Neural progenitor cell (in vitro differentiated cells): Measurements from ENCODE around the gene LEMD2.

ENCODE experiments used
- CTCF ChIP-seq: fragments of 200-600 bp; sonication (generic); IDR thresholded peaks from 2 replicates; pipeline ENCODE4 v1.5.1; 2017; ENCODE audit warnings: antibody characterized with exemption, mild to moderate bottlenecking
- EZH2phosphoT487 ChIP-seq: fragments of 200-600 bp; sonication (generic); IDR thresholded peaks from 2 replicates; pipeline ENCODE4 v1.6.1; 2017; ENCODE audit warnings: antibody characterized with exemption

DNA sequence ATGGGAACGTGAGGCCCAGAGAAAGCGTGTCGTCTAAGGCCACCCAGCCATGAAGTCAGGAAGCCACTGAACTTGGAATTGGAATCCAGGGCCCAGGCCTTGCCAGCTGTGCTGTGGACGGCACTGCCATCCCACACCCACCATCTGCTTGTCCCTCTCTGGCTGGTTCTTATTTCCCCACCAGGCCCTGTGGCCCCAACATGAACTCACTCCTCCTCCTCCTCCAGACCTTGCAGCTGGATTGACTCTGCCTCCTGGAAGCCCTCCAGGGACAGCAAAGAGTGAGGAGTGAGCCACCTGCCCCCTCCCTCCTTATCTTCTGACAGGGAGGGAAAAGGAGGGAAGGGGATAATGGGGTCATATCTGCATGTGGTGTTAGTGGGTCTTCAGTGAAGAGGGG lies 26.2 kb downstream of the LEMD2 start:
- no peak for TF ChIP-seq CTCF
- TF ChIP-seq EZH2phosphoT487: no peak
